Body of pancreas (tissue), 4 donors: ENCODE data around the gene SLC29A3. TPM values are rescaled to one million over a fixed set of nuclear protein-coding genes. Genes with fewer than 3 reads are reported as not detected.
"Not testable (repeated sequence)": the region's sequence is repeated elsewhere in the genome, so short reads cannot be mapped to it uniquely, and the experiment has no call there.

Source experiments
- ATAC-seq: fragments of 150-250 bp; one replicate; pipeline ENCODE4 v1.9.1; 2016
- DNase-seq, 4 donors: peaks; one replicate each; pipeline ENCODE4 v3.0.0-alpha.2; 2019
- H3K27ac ChIP-seq, 4 donors: fragments of 200-600 bp; sonication (generic); 1 replicate in 3 of 4; 2 replicates in 1 of 4; pipeline versions ENCODE4 v1.5.1 to v1.6.1; 2016 to 2019; ENCODE audit warnings: mild to moderate bottlenecking in 1 of 4, mixed read lengths in 1 of 4, moderate library complexity in 1 of 4
- H3K27me3 ChIP-seq, 2 donors: fragments of 200-600 bp; sonication (generic); one replicate each; pipeline ENCODE4 v1.6.0; 2016; ENCODE audit warnings: mild to moderate bottlenecking in 1 of 2
- H3K36me3 ChIP-seq, 2 donors: fragments of 200-600 bp; sonication (generic); replicated peaks in 1 of 2; 2 replicates each; pipeline ENCODE4 v1.5.1; 2016; ENCODE audit warnings: low read depth in 2 of 2; ENCODE audit not compliant: insufficient read depth in 1 of 2
- H3K4me1 ChIP-seq: fragments of 200-600 bp; sonication (generic); one replicate; pipeline ENCODE4 v1.6.0; 2016
- H3K4me3 ChIP-seq, 2 donors: fragments of 200-600 bp; sonication (generic); 1 replicate in 1 of 2; 2 replicates in 1 of 2; pipeline ENCODE4 v1.5.1; 2016 to 2019
- H3K9me3 ChIP-seq, 3 donors: fragments of 200-600 bp; sonication (generic); 1 replicate in 2 of 3; 2 replicates in 1 of 3; pipeline ENCODE4 v1.5.1; 2016
- POLR2A ChIP-seq, 3 donors: fragments of 450-650 bp; IDR thresholded peaks; one replicate each; pipeline ENCODE4 v1.6.1; 2016; ENCODE audit warnings: antibody characterized with exemption in 3 of 3, mild to moderate bottlenecking in 2 of 3
- WGBS, 2 donors: methylation state at CpG; one replicate each; pipeline ENCODE4 v1.1.5; 2017; 5-methylcytosine and 5-hydroxymethylcytosine counted together
- intact Hi-C: fragments of 100-400 bp; cut with DNase I; formaldehyde crosslinking; loops from one replicate; pipeline ENCODE4 v1.15.1; 2023
- total RNA-seq, 2 donors: library from RNA; depleted of rRNA; stranded (reverse); fragments of >200 nt; gene quantifications; one replicate each; pipeline ENCODE4 v1.1.0, GENCODE V29; 2016
- TF ChIP-seq, protein P1 (sequence below), 7 experiments: fragments of 450-650 bp in 4 of 7; fragments of 200-600 bp in 3 of 7; sonication (generic) in 3 of 7; IDR thresholded peaks; one replicate each; pipeline ENCODE4 v1.5.1; 2016 to 2019; ENCODE audit warnings: antibody characterized with exemption in 7 of 7

Gene SLC29A3
- total RNA-seq, 2 donors from 2014 or later: 0.99 to 5.2 TPM

DNA sequence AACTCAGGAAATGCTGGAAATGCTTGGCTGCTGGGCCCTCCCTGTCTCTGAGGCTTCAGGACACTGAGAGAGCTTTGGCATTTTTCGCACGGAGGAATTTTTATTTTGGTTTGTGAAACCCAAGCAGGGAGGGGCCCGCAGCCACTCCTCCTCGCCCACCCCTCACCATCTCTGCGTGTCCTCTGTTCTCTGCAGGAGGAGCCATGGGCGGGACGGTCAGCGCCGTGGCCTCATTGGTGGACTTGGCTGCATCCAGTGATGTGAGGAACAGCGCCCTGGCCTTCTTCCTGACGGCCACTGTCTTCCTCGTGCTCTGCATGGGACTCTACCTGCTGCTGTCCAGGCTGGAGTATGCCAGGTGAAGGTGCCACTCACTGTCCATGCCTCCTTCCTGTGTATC lies 36.8 kb downstream of the SLC29A3 start:
- no peak for TF ChIP-seq POLR2A (IDR thresholded peaks at IDR 0.05)
- TF ChIP-seq, protein P1, sequence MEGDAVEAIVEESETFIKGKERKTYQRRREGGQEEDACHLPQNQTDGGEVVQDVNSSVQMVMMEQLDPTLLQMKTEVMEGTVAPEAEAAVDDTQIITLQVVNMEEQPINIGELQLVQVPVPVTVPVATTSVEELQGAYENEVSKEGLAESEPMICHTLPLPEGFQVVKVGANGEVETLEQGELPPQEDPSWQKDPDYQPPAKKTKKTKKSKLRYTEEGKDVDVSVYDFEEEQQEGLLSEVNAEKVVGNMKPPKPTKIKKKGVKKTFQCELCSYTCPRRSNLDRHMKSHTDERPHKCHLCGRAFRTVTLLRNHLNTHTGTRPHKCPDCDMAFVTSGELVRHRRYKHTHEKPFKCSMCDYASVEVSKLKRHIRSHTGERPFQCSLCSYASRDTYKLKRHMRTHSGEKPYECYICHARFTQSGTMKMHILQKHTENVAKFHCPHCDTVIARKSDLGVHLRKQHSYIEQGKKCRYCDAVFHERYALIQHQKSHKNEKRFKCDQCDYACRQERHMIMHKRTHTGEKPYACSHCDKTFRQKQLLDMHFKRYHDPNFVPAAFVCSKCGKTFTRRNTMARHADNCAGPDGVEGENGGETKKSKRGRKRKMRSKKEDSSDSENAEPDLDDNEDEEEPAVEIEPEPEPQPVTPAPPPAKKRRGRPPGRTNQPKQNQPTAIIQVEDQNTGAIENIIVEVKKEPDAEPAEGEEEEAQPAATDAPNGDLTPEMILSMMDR (IDR thresholded peaks at IDR 0.05): no peak
- no peak overlapping the region for H3K27ac ChIP-seq
- H3K9me3 ChIP-seq: no peaks in the 10 kb centered on the region
- intact Hi-C loops: no loop called here
- 90 to 95% methylated on average over 12 of the region's 12 CpGs for WGBS, 2 donors
- H3K36me3 ChIP-seq: peaks cover 0 to 3% of the 10 kb centered on the region in 2 donors
- H3K4me3 ChIP-seq: no peak overlapping the region
- no peaks in the 10 kb centered on the region for H3K27me3 ChIP-seq
- no peaks in the 10 kb centered on the region for H3K4me1 ChIP-seq
- no peak for ATAC-seq
- DNase-seq: no peak

DNA sequence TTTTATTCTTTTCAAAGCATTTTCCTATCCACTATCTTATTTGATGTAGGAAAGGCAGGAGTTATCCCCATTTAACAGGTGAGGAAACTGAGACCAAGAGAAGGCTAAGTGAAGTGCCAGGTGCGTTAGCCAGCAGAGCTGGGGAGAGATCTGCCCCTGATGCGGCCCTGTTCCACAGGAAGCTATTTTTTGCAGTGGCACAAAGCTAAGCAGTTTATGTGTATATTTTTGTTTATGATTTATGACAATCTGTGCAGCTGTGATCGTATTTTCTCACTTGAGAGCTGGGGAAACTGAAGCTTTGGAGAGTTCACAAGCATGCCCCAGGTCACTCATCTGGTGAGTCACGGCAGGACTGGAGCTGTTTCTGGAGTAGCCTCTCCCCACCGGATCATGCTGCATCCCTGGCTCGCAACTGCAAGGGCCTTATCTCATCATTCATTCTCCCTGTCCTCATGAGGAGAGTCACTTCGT lies 38.8 kb downstream of the SLC29A3 start:
- Histone ChIP-seq H3K4me3 (no peak overlapping the region), H3K27ac (no peak overlapping the region), H3K4me1 (no peaks in the 10 kb centered on the region), H3K9me3 (no peaks in the 10 kb centered on the region), H3K27me3 (no peaks in the 10 kb centered on the region), H3K36me3 (peaks cover 0 to 3% of the 10 kb centered on the region in 2 donors)
- no peak for DNase-seq
- TF ChIP-seq, protein P1 (IDR thresholded peaks at IDR 0.05): no peak
- no peak for TF ChIP-seq POLR2A (IDR thresholded peaks at IDR 0.05)
- peak; percentile 14 for ATAC-seq
- intact Hi-C loops: no loop called here
- WGBS, 2 donors: 70 to 74% methylated on average over 6 to 7 of the region's 7 CpGs

DNA sequence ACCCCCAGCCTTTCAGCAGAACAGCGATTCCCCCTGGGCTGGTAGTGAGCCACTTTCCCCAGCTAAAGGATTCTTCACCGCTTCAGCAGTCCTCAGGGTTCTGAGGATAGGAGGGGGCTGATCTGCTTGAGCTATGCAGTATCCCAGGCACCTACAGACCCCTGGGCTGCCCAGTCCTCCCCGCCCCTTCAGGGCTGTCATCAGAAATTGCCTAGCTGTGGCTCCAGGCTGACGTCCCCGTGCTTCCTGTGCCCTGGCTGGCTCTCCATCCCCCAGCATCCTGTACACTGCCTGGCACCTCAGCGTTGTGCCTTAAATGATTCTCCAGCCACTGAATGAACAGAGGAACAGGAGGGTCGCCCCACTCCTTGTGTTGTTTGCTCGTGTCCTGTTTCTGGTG lies 39.2 kb downstream of the SLC29A3 start:
- 83 to 92% methylated on average over 6 to 8 of the region's 8 CpGs for WGBS, 2 donors

DNA sequence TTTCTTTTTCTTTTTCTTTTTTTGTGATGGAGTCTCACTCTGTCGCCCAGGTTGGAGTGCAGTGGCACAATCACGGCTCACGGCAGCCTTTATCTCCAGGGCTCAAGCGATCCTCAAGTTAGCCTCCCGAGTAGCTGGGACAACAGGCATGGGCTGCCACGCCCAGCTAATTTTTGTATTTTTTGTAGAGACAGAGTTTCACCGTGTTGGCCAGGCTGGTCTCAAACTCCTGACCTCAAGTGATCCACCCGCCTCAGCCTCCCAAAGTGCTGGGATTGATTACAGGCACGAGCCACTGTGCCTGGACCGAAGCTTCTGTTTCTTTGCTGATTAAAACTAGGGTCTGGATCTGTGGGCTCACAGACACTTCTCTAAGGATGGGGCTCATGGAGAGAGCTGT lies 39.8 kb downstream of the SLC29A3 start:
- H3K4me3 ChIP-seq, intact Hi-C loops, ATAC-seq, H3K9me3 ChIP-seq, DNase-seq, H3K27me3 ChIP-seq, H3K4me1 ChIP-seq, H3K36me3 ChIP-seq: not testable (repeated sequence)
- H3K27ac ChIP-seq: peak overlapping the region in 2 of 4 donors; percentile 16 to 36
- WGBS, 2 donors: 87 to 95% methylated on average over 10 of the region's 10 CpGs

More for the DNA sequence above, 39.2 kb downstream of the SLC29A3 start:
- intact Hi-C loops: no loop called here
- DNase-seq: no peak
- no peaks in the 10 kb centered on the region for H3K27me3 ChIP-seq
- no peak for TF ChIP-seq POLR2A (IDR thresholded peaks at IDR 0.05)
- TF ChIP-seq, protein P1 (IDR thresholded peaks at IDR 0.05): no peak
- no peaks in the 10 kb centered on the region for H3K4me1 ChIP-seq
- peaks cover 0 to 3% of the 10 kb centered on the region in 2 donors for H3K36me3 ChIP-seq
- H3K27ac ChIP-seq: no peak overlapping the region
- ATAC-seq: no peak
- no peaks in the 10 kb centered on the region for H3K9me3 ChIP-seq
- H3K4me3 ChIP-seq: no peak overlapping the region

DNA sequence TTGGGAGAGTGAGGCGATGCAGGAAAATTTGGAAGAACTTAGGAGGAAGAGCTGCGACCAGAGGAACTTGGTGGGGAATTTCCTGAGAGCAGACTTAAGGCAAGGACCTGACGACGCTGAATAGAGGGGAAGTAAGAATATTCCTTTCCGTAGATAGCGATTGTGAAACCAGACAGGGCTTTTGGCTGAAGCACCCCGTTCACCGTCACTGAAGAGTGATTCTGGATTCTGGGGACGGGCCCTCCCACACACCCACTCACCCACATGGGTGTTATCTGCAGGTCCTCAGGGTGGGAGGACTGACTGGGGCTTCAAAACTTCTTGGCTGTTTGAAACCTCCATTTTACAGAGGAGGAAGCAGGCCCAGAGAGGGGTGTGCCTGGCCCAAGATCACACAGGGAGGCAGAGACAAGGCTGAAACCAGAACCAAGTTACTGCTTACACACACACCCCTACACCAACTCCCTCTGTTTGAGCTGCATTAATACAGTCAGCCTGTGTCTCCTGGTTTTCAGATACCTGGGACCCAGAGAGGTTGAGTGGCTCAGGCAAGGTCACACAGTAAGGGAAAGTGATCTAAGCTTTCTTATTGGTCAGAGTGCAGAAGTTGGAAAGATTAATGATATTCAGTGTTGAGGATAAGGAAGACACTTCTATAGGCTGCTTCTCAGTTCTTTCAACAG lies 40.4 kb downstream of the SLC29A3 start:
- H3K4me3 ChIP-seq: no peak overlapping the region
- peaks cover 0 to 3% of the 10 kb centered on the region in 2 donors for H3K36me3 ChIP-seq

More for the DNA sequence above, 40.4 kb downstream of the SLC29A3 start:
- DNase-seq (peak in 2 of 4 donors; percentile 14 to 58), ATAC-seq (peak; percentile 30)
- H3K4me1 ChIP-seq: no peaks in the 10 kb centered on the region
- H3K27ac ChIP-seq: peak overlapping the region in 2 of 4 donors; percentile 16 to 36
- H3K27me3 ChIP-seq: no peaks in the 10 kb centered on the region
- WGBS, 2 donors: 66 to 67% methylated on average over 9 of the region's 9 CpGs
- no peaks in the 10 kb centered on the region for H3K9me3 ChIP-seq
- intact Hi-C loops: no loop called here
- TF ChIP-seq, protein P1 (IDR thresholded peaks at IDR 0.05): no peak
- TF ChIP-seq POLR2A (IDR thresholded peaks at IDR 0.05): no peak
